CD4-positive, alpha-beta T cell treated with Interferon alpha-2 for 1 hour (primary cell): ENCODE results near the gene OOSP1.
"Not testable (repeated sequence)": the region's sequence is repeated elsewhere in the genome, so short reads cannot be mapped to it uniquely, and the experiment has no call there.

Experiments
- DNase-seq, 2 donors: peaks; one replicate each; pipeline ENCODE4 v3.0.0-alpha.2; 2020 to 2022

Gene OOSP1

GRCh38 chr11:59938132-59938531 lies at the start of gene OOSP1:
Gene OOSP1, plus strand, starts transcription at chr11:59938432. Its CDS starts 23 bp downstream, at chr11:59938455.
- no peak for DNase-seq

GRCh38 chr11:59891781-59892181 lies 46.5 kb upstream of the OOSP1 start:
- no peak for DNase-seq

GRCh38 chr11:59894616-59895015 lies 43.6 kb upstream of the OOSP1 start:
- DNase-seq, result no peak

GRCh38 chr11:59898046-59898445 lies 40.2 kb upstream of the OOSP1 start:
- no peak for DNase-seq

GRCh38 chr11:59898650-59899049 lies 39.6 kb upstream of the OOSP1 start:
- no peak for DNase-seq

GRCh38 chr11:59899532-59899931 lies 38.7 kb upstream of the OOSP1 start:
- DNase-seq, result no peak

- no peak for DNase-seq
These were observed 37.7 kb upstream of the OOSP1 start for GRCh38 chr11:59900366-59901126.

- DNase-seq, result no peak
These were observed 36.9 kb upstream of the OOSP1 start for GRCh38 chr11:59901306-59901705.

GRCh38 chr11:59903569-59903968 lies 34.7 kb upstream of the OOSP1 start:
- not testable (repeated sequence) for DNase-seq

- no peak for DNase-seq
These were observed 19.8 kb upstream of the OOSP1 start for GRCh38 chr11:59918480-59918879.

- DNase-seq, result peak in 1 of 2 donors; percentile 34
These were observed 19.1 kb upstream of the OOSP1 start for GRCh38 chr11:59918987-59919589.

- peak in 1 of 2 donors; percentile 2 for DNase-seq
These were observed 14.4 kb upstream of the OOSP1 start for GRCh38 chr11:59923813-59924212.

- no peak for DNase-seq
These were observed 6.5 kb upstream of the OOSP1 start for GRCh38 chr11:59931688-59932087.

- no peak for DNase-seq
These were observed 486 bp downstream of the OOSP1 start for GRCh38 chr11:59938718-59939117.

- no peak for DNase-seq
These were observed 1.2 kb downstream of the OOSP1 start for GRCh38 chr11:59939482-59939881.

GRCh38 chr11:59941091-59941490 lies 2.9 kb downstream of the OOSP1 start:
- no peak for DNase-seq

GRCh38 chr11:59943997-59944714 lies 5.9 kb downstream of the OOSP1 start:
- DNase-seq, result no peak

GRCh38 chr11:59944720-59945119 lies 6.5 kb downstream of the OOSP1 start:
- no peak for DNase-seq

GRCh38 chr11:59953463-59954218 lies 15.4 kb downstream of the OOSP1 start:
- DNase-seq, result no peak

GRCh38 chr11:59954219-59954847 lies 16.1 kb downstream of the OOSP1 start:
- no peak for DNase-seq

GRCh38 chr11:59957094-59957493 lies 18.9 kb downstream of the OOSP1 start:
- DNase-seq, result no peak

- DNase-seq, result no peak
These were observed 22.5 kb downstream of the OOSP1 start for GRCh38 chr11:59960502-59961381.
